ENCODE results near the gene YOD1.
A peak's percentile ranks its signal among the peaks of the same experiment; 100 is the strongest.

Gene YOD1

DNA sequence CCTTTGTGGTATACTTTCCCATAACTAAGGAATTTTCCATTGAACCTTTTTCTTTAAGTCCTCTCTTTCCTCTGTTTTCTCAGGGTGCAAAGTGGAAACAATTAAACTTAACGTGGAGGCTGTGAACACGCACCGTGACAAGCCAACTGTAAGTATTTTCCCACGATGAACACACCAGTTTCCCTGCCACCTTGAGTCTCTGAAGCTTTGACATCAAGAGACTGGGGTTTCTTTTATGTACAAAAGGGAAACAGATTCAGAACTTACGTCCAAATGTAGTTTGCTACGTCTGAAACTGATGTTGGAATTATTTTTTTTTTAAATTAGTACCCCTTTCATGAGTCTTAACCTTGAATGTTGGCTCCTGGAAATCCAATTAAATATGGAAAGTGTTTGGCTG lies 20.4 kb upstream of the YOD1 start:
- no peak for DNase-seq

DNA sequence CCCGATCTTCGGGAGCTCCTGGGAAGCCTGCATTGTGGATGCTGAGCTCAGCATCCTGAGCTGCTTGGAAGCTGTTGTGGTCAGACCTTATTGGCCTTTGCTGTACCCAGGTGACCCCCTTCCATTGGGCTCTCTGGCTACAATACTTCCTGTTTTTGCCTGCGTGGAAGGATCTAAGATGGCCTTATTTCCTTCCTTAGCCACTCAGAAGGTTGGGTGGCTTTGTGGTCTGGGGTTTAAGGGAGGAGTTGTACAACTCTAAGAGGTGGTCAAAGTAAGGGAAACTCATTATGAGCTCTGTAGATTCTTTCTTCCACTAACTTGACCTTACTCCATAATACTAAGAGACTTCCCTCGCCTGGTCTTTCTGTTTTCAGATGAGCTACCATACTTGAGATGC lies 19.8 kb upstream of the YOD1 start:
- no peak for DNase-seq

DNA sequence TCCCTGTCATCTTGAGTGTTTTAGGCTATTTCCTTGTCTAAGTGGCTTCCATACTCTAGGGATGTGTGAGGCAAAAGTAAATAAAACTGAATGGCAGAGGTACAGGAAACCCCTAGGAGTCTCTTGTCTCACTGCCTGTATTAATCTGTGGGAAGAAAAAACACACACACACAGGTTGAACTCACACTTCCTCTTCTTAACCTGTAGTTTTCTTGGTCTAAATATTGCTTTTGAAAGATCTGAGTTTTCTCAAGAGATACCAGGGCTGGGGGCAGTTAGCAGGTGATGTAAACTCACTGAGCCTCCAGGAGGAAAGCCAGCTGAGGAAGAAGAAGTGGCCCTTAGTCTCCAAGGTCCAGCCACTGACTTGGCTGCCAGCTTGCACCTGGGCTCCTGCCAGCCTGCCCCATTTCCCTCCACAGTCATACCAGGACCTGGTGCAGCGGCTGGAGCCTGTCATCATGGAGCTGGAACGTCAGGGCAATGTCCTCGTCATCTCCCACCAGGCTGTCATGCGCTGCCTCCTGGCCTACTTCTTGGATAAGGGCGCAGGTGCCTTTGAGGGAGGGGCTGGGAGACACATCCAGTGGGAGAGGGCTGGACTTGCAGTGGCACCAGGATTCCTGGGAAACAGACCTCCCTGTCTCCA lies 19.0 kb upstream of the YOD1 start:
- no peak for DNase-seq

DNA sequence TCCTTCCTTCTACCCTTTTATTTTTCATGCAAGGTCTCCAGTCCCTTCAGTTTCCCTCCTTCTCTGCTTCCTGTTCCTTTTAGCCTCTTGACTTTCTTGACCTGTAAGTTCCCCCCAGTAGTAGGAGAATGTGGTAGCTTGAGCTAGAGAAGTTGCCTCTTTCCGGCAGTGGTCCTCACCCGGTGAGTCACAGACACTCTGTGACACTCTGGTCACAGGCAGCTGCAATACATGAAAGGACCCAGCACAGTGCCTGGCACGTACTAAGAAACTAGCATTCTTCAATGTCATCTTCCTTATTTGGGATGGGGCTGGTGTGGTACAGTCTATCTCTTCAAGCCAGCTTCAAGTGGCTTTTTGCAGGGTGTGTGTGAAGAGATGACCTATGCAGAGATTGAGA lies 18.1 kb upstream of the YOD1 start:
- DNase-seq: no peak

DNA sequence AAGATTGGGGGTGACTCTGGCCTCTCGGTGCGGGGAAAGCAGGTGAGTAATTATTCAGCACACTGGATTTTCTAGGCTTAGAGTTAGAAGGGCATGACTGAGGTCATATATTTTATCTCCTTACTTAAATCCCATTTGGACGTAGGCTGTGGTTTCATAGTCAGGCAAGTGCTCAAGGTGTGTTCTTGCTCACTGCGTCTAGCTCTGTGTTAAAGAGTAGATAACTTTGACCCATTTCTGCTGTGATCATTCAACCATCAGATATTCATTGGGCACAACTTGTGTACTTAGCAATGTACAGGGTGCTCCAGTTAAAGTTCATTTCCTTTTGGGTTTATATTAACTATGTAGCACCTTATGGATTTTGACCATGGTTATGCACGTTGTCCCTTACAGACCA lies 16.7 kb upstream of the YOD1 start:
- DNase-seq: no peak

DNA sequence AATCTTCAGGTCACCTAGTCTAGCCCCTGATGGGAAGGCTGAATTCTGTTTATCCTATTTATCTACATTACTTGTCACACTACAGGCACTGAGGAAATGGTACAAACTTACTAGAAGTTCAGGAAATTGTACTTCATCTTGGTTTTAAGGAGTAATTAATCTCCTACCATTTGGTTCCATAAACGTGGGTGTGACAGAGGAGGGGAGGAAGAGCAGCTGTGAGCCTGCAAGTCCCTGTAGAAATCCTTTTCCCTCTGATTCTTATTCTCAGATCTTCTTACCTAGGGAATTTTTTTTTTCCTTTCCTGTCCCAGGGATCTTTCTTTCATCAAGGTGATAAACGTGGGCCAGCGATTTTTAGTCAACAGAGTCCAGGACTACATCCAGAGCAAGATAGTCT lies 16.2 kb upstream of the YOD1 start:
- DNase-seq: no peak

DNA sequence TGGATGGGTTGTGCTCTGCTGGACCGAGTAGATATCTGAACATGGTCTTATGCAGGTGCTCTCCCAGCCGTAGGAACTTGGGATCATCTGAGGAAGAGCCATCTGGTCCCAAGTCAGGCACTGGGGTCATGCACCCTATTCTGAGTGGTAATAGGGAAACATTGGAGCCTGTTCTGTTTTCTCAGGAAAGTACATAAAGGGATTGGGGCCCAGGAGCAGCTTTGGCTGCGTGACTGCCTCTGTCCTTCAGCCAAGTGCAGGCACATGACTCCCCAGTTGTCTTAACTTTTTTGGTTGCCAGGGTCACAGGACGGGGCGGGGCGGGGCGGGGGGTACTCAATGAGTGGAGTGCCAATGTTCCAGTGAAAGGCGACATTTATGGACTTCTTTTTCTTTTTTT lies 13.6 kb upstream of the YOD1 start:
- DNase-seq: no peak

DNA sequence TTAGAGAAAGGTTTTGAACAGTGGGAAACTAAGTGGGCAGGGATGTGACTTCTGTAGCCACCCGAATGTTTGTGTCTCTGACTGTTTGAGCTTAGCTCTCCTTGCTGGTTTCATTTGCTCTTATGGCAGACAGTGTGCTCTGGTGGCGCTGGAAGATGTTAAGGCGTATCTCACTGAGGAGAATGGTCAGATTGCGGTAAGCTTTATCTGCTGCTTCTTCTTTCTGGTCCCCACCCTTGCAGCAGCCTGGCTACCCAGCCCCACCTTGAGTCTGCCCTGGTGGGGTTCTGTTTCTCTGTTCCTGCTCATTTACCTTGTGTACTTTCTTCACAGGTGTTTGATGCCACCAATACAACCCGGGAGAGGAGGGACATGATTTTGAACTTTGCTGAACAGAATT lies 12.0 kb upstream of the YOD1 start:
- DNase-seq: no peak

DNA sequence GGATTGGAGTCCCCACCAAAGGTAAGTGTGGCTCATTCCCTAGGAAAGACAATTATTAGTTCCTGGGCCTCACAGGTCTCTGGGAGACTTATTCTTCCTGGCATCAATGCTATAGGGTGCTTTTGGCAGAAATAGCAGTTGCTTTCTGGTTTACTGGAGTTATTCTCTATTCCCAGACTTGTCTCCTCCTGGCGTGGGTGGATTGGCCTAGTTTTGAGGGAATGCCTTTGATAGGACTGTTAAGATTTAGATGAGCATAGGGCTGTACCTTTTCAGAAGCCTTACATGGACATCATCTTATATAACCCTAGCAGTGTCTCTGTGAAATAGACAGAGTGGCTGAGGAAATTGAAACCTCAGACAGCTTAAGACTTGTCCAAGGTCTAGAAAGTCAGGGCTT lies 11.1 kb upstream of the YOD1 start:
- DNase-seq: no peak

DNA sequence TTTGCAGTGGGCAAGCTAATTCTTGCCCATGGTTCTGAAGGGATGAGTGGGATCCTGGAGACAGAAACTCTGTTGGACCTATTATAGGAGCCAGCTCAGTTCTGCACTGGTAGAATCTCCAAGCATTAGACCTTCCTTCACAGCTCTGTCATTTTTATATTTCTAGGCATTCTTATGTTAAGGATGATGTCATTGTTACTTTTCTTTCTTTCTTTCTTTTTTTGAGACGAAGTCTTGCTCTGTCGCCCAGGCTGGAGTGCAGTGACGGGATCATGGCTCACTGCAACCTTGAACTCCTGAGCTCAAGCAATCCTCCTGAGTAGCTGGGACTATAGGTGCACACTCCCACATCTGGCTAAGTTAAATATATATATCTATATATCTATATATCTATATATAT lies 9.6 kb upstream of the YOD1 start:
- DNase-seq: no peak

DNA sequence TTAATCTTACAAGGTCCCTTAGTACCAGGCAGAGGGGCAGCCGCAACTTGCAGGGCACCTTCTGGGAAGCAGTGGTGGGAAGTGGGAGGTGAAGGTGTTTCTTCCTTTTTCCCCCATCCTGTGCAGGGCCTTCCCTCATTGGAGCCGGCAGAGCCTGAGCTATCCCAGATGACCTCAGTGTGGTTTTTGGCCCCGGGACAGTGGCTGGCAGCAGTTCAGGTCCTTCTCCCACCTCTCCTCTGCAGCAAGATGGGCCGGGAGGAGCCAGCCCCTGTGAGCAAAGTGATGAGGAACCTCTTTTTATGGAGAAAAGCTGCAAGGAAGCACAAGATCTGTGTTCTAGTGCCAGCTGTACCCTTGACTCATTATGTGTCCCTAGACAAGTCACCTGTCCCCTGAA lies 8.9 kb upstream of the YOD1 start:
- no peak for DNase-seq

DNA sequence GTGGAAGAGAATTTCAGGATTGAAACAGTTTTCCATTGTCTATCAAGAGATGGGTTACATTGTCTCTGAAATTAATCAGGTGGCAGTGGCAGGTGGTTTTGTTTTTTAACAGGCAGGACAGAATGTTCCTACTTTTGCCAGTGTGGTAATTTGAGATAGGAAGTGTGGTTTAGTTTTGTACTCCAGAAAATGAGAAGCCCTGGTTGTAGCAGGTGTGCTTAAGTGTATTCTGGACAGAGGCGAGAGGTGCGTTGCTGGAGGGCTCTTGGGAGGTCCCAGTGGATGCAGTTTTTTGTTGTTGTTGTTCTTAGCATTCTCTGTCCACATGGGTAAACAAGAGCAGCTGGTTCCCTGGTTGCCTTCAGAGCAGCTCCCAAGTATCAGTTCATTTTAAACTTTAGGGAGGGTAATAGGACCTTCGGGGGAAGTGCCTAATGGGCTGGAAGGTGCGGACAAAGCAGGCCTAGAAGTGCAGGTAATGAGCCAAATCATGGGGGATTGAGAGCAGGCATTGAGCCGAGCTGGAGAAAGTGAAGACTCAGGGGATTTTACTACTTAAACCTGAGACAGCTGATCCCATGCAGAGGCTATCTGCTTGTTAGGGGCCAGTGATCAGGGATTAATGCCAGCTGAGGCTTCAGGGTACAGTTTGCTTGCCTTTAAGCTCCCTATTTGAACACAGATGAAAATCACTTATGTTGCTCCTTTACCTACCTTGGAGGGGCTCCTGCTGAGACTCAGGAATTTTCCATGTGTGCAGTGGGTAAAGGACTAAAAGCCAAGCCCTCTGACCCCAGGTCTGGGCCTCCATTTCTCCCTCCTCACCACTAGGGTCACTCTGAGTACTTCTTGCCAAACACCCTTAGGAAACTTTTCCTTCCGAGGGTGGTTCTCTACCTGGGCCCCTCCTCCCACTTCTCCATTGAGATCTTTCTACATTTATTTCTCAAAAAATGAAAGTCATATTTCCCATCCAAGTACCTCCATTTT lies 8.2 kb upstream of the YOD1 start:
- no peak for DNase-seq

DNA sequence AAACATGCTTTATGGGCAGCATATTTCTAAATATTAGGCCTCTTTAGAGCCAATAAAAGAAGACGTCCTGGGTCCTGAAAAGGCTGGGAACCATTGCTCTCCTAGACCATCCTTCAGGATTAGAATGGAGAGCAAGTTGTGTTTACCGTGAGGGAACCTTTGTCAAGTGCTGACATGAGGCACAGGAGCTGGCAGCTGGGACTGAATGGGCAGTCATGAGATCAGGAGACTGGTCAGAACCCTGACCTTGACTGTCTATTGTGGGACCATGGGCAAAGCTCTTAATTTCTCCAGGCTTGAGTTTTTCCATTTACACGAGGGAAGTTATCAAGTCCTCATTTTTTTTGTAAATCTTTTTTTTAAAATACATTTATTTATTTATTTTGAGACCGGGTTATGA lies 7.2 kb upstream of the YOD1 start:
- no peak for DNase-seq

DNA sequence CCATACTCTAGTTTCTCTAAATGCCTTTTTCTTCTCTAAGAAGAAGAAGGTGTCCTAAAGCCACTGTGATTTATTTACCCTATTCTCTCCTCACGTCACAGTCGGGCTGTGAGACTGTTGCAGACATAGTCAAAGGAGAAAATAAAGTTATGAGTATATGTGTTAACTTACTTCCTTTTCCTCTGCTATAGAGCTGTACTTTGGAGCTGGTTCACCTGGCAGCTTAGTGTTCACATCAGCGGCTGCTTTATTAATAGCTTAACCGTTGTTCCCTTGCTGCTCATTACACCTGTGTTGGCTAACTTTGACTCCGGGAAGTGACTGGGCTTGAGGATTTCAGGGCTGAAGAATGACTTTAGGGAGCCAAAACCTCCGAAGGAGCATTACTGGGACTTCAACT lies 5.7 kb upstream of the YOD1 start:
- no peak for DNase-seq

DNA sequence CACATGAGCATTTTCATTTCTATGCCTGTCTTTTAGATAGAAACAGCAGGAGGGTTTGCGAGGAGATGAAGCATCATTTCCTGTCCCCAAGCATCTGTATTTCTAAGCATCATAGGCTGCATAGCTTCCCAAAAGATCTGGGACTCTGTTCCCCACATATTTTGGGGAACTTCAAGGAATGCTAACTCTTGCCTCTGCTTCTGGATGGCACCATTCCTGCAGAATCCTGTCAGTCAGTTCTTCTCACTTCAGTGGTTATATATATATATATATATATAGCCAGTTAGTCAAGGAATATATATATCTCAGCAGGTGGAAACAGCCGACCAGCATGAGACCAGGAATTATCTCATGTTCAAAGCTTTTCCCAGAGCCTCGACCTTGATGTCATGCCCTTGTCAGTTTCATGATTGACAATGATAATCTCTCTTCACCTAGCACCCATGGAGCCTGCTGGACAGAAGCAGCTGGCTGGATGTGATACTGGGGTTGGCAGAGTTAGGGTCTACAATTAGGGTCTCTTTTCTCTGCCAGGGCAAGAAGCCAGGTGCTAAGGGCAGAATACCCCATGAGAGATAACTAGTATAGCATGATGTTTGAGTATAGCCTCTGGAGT lies 4.5 kb upstream of the YOD1 start:
- no peak for DNase-seq

DNA sequence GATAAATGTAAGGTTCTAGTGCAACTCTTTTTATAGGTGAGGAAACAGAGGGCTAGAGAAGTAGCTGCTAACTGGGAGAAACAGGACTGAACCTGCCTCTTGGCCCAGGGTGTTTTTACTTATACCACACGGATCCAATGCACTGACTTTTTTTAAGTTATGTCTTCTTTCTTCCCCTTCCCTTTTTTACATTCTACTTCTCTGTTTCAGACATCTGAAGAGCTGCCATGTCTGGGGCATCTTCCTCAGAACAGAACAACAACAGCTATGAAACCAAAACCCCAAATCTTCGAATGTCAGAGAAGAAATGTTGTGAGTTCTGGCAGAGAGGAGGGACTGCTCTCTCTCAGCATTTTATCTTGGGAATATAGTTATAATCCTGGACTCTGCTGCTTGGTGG lies 3.5 kb upstream of the YOD1 start:
- no peak for DNase-seq

DNA sequence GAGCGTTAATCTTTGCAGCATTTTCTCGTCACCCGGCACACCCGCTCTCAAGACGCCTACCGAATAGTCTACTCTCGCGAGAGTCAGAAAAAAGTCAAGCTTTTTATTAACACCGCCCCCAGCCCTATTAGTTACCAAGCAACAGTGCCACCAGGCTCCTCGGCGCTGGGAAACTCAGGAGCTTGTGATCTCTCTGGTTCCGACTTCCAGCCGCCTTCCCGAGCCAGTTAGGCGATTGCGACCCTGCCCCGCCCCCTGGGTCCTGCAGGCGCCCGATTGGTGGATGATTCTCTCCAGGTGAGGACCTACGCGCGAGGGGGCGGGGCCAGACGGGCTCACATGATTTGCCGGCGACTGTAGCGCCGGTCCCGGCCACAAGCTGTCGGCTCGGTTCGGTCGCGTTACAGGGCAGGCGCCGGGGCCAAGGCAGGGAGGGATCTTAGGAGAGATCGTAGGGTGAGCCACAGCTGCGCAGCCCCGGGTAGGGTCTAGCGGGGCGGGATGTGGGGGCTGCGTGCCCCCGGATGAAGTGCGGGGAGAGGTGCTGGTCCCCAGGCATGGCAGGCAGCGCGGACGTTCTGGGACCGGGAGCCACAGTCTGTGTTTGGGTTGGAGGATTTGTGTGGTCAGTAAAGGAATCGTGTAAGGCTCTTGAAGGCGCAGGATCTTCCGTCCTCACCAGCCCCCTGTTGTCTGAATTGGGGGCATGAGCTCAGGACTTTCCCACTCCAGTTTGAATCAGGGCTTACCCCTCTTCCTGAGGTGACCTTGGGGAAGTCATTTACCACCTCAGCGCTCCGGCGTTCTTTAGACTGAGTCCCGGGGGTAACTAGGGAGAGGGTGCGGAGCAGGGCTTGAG lies 2.1 kb upstream of the YOD1 start, which contains the start of gene PFKFB2:
Gene PFKFB2 (plus strand): TSS at position 365 of the 859 bp plus-strand sequence. CDS start 1,443 bp downstream, outside the sequence.
- no peak for DNase-seq

DNA sequence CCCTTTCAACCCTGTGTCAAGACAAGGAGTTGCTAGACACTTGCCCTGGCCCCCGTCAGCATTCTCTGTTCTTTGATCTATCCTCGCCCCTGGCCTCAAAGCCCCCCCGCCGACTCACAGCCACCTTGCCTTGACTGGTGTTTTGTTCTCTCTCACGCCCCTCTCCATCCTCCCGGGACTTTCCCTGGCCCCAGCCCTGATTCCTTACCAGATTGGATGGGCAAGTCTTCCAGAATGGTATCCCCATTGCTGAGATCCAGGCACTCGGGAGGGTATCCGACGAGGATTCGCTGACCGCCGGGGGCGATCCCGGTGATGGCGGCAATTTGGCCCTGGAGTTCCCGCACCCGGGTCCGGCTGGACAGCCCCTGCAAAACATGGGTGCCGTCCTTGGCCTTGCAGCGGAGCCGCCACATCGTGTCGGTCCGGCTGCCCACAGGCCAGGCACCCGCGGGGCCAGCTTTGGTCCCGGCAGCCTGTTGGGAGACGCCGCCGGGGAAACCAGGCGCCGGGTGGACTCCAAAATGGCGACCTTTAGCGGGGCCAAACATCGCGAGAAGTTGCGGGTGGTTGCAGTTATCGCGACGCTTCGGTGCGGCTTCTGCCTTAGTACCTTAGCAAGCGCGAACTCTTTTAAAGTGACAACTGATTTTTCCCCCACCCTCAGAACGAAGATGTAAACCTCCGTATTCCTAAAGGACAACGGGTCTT lies 373 bp downstream of the YOD1 start:
- peak; percentile 72 for DNase-seq

DNA sequence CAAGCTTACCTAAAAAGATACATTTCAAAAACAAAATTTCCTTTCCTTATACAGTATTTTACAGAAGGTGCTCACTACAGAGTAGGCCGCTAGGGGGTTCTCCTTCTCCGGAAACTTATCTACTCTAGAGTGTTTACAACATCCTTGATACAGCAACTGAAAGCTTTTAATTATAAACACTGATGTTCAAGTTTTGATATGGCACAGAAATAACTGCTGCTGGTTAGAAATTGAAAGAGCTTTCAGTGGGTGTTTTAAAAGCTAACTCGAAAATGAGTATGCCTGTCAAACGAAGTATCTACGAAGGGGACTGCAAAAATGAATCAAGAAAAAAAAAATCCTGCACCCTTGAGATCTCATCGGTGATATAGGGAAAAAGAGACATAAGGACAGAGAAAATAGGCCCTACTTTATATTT lies 1.0 kb downstream of the YOD1 start:
- no peak for DNase-seq

DNA sequence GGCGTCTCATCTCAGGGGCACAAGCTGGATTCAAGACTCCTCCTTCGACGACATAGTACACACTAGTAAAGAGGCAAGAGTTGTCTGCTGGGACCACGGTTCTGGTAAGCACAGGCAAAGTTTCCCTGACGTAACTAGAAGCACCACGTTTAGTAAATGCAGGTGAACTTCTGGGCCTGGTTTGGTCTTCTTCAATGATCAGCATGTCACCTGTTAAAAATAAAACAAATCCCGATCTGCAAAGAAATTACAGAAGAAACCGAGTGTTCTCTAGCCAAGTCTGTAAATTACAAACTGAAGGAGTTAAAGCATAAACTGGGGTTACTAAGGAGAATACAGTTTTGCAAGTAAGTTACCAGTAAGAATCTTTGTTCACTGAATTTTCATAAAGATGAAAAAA lies 1.5 kb downstream of the YOD1 start:
- no peak for DNase-seq

DNA sequence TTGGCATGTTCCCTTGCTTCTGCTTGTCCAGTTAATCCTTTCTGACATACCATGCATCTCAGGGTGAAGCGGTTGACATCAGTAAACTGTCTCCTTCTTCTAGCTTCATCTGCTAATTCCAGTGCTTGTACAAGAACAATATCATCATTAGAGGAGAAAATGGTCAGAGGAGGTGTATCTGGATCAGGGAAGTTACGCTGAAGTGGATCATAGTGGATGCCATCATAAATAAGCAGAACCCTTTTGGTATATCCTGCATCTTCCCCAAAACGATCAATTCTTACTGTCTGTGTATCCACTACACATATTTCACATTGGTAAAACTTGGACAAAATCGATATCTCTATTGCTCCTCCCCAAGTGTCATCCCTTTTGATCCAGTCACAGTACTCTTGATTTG lies 2.0 kb downstream of the YOD1 start:
- no peak for DNase-seq

DNA sequence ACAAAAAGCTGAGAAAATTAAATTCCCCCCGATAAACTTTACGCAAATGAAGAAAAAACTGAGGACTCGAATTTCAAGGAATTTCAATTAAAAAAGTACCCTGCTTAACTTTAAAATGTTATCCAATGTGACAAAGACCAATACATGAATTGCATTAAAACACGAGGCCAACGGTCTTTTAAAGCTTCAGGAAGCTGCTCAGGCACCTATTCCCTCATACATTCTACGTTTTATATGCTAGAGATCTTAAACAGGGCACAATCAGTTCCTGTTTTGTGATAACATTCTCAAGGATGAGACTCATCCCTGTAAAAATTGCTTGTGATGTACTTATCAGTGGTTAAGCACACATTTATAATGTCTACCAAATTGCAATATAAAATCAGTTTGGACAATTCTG lies 3.0 kb downstream of the YOD1 start:
- no peak for DNase-seq
